Endometrium (tissue), 2 donors: Measurements from ENCODE around the gene NDUFA13.
"Not testable (repeated sequence)": the region's sequence is repeated elsewhere in the genome, so short reads cannot be mapped to it uniquely, and the experiment has no call there.

Experiments used
- FAIRE-seq: peaks from 2 replicates; lab custom pipeline; 2012; peaks lifted over from hg19 to GRCh38; lab: Jason Lieb, UNC
- donor health status: control.
- donor health status: control.

Gene NDUFA13

GRCh38 chr19:19515642-19516519, at the start of gene NDUFA13:
TSS of gene NDUFA13 (plus strand) at chr19:19516225. CDS start at chr19:19516239, 14 bp downstream.
- no peak for FAIRE-seq

DNA sequence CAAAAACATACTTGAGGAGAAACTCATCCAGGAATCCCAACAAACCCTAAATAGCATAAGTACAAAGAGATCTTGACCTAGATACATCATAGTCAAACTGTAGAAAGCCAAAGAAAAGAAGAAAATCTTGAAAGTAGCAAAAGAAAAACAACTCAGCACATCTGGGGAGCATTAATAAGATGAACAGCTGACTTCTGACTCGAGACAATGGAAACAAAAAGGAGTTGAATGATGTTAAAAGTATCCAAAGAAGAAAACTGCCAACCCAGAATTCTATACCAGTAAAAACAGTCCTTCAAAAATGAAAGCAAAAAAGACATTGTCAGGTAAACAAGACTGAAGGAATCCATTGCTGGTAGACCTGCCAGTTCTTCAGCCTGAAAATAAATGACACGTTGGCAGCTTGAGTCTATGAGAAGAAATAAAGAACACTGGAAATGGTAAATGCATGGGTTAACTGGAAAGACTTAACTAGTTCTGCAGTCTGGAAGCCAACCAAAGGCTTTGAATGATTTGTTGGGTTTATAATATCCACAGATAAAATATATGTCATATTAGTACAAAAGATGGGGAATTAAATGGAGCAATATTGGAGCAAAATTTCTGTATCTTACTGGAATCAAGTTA, 47.5 kb upstream of the NDUFA13 start:
- FAIRE-seq = no peak

DNA sequence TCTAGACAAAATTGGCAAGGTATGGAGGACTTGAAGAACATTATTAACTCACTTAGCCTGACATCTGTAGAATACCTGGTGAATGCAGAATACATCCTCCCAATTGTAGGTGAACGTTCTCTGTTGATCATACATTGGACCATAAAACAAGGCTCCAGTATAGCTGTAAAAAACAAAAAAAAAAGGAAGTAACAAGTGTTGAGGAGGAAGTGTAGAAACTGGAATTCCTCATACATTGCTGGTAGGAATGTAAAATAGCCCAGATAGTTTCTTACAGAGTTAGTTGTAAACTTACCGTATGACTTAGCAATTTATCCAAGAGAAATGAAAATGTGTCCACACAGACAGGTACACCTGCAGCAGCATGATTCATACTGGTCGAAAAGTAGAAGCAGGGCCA, 45.4 kb upstream of the NDUFA13 start:
- FAIRE-seq = no peak

DNA sequence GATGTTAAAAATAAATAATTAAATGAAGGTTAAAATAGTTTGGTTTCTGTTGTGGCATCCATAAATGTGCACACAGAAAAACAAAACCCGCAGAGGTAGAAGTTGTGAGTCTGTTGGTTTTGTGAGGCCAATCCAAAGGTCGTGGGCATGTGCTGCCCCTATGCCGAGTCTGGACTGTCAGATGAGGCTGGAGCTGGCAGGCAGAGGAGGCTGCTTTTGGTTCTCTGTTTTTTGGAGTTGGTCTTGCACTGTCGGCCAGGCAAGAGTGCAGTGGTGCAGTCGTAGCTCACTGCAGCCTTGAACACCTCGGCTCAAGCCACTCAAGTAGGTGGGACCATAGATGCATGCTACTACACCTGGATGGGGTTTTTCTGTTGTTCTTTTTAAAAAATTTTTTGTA, 44.3 kb upstream of the NDUFA13 start:
- FAIRE-seq = no peak

- not testable (repeated sequence) for FAIRE-seq
Observed at GRCh38 chr19:19472106-19472505, 43.9 kb upstream of the NDUFA13 start.

DNA sequence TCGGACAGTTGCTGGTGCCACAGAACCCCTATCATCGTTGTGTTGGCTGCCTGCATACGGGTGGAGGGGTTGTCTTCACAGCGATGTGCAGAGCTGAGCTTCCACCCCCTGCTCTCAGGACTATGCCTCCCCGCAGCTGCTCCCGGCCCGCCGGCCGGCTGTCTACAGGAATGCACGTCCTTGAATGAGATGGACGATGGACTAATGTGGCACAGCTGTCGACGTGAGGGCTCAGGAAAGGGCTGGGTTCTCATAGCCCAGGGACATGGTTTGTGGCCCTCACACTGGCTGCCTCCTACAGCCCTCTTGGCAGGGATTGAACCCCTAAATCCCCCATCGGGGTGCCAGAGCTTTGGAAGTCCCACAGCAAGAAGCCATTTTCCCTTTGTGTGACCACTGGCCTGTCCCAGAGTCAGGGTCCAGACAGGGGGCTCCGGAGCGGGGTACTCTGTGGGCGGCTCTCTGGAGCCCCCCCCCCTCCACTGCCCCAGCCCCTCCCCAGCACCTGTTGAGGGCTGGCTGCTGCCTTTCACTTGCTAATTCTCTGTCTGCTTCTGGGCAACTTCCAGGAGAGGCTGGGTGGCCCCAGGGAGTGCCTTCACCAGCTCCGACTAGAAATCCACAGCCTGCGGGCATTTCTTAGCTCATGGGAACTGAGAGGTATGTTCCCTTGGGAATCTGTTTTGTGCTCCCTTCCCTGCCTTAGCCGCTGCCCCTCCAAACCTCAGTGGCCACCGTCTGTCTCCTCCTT, 40.8 kb upstream of the NDUFA13 start:
- no peak for FAIRE-seq

- FAIRE-seq = no peak
Observed at GRCh38 chr19:19475849-19476828, 39.9 kb upstream of the NDUFA13 start.

- no peak for FAIRE-seq
Observed at GRCh38 chr19:19477705-19478383, 38.2 kb upstream of the NDUFA13 start.

- FAIRE-seq = no peak
Observed at GRCh38 chr19:19480688-19481087, 35.3 kb upstream of the NDUFA13 start.

- no peak for FAIRE-seq
Observed at GRCh38 chr19:19482809-19483596, 33.0 kb upstream of the NDUFA13 start.

DNA sequence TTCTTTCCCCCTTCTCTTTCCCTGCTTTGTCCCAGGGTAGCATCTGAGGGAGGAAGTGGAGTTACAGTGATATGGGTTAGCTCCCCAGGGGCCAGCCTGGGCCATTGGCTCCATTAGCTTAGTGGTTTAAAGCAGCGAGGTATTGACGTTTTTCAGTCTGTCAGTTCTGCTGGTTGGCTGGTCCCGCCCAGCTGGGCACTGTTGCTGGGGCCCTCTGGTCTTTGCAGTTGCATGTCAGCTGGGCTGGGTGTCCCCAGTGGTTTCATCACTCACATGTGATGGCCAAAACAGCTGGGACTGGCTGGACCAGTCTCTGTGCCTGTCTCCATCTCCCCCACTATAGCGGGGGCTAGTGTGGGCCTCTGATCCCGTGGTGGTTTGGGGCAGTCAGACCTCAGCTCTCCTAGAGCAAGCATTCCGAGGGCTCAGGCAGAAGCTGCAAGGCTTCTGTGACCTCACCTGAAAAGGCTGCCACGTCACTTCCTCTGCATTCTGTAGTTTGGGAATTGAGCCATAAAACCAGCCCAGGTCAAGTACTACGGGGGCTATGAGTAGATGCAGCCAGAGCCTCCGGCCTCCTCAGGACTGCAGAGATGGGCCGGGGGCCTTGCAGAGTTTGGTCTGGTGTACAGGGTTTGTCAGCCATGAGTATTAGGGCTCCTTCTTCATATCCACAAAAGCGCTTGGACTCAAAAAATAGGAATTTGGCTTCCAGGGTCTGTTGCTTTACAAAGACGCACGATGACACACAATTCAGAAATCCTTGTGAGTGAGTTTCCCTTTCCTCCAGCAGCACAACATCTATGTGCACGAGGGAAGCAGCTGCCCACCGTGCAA, 30.6 kb upstream of the NDUFA13 start:
- FAIRE-seq = no peak

DNA sequence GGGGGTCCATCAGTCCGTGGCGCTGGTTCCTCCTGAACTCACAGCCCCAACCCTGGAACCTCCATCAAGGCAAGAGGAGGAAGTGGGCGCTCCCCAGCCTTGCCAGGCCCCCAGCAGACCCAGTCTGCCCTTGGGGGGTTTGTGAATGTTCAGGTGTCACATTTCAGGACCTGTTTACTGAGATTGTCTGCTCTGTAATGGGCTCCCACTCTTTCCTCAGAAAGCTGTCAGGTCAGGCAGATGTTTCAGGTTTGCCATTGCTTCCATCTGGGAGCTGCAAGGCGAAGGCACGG, 30.1 kb upstream of the NDUFA13 start:
- no peak for FAIRE-seq

- no peak for FAIRE-seq
Observed at GRCh38 chr19:19486343-19487076, 29.5 kb upstream of the NDUFA13 start.

DNA sequence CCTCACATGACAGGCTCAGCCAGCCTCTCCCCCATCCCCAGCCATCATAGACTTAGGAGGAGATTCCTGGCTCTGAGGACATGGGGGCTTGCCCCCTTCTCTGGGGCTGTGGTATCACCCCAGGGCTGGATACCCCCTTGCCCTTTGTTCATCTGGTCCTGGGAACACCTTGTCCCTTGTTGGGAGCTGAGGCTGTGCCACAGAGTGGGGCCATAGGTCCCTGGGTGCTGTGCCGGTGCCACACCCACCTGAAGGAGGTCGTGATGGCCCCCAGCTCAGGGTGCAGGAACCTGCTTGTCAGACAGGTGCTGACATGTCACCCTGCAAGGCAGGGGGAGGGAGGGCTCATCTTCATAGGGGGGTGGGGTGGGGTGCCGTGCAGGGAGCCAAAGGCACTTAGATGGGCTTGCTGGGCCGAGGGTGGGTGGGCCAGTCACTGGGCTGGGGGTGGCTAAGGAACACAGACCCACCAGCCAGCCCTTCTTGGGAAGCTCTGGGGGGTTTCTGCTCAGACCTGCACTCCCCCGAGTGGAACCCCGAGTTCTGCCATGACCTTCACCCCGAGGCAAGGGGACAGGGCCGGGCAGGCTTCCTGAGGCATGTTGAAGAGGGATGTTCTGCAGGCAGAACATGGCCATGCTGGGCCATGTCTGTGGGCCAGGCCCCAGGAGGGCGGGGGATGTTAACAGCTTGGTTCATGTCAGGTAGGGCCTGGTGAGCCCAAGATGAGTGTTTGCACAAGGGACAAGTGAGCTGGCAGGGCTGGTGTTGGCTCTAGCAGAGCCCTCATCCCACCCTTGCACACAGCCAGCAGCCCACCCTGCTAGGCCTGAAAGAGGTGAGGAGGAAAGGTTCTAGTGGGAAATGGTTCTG, 28.7 kb upstream of the NDUFA13 start:
- no peak for FAIRE-seq

- no peak for FAIRE-seq
Observed at GRCh38 chr19:19487950-19488874, 27.8 kb upstream of the NDUFA13 start.

DNA sequence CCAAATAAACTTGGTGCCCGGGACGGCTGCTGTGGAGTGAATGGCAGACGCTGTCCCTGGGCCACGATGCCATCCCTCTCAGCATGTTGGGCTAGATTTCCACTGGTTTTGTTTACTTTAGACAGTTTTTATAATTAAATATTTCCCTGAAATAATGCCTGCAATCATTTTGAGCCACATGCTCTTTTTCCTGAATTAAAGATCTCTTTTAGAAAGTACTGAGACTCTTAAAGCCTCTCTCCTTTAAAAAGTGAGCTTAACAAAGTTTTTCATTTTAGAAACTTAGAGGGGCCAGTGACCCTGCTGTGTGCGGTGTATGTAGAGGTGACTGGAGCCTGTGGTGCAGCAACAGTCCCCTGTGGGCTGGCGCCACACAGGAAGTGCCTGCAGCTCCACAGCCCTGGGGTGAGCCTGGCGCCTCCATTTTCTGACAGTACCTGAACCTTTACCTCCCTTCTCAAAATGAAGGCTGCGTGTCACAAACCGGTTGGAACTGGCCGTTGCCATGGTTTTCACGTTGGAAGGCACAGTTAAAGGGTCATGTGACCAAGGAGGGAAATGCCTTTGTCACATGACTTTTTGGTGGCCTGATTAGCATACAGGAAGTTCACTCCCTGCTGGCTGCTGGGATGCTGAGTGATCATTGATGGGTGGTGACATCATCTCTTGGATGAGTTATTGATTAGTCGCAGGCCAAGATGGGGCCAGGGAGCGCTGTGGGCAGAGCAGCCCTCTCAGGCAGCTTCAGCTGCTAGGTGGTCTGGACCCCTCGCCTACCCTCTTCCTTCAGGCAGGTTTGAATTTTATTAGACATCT, 26.9 kb upstream of the NDUFA13 start:
- FAIRE-seq = peak; percentile 77
